ENCODE results near the gene C1orf232. TPM values are rescaled to one million over a fixed set of nuclear protein-coding genes. Genes with fewer than 3 reads are reported as not detected.

The C1orf232 gene
- total and polyA plus RNA-seq, 2 of the 13 experiments (the other 11 are each of a cell fraction or from before 2014, with no cell fraction given) = not detected

GRCh38 chr1:26169669-26170471 lies 1.1 kb upstream of the C1orf232 start, which contains the start of gene ZNF593 (continued):
- peak; percentile 98 for TF ChIP-seq DNMT1 (CRISPR knock-in tag; IDR thresholded peaks at IDR 0.05)
- no peak for TF ChIP-seq RFX1 (IDR thresholded peaks at IDR 0.05)
- 0 out of 2 replicates have a peak, but pooled peaks have one; percentile 69 for TF ChIP-seq ZNF513 (CRISPR knock-in tag; conservative IDR thresholded peaks at IDR 0.05)
- TF ChIP-seq ZBTB21 (CRISPR knock-in tag; IDR thresholded peaks at IDR 0.05) = peak; percentile 99
- TF ChIP-seq ZBTB14 (CRISPR knock-in tag; IDR thresholded peaks at IDR 0.05) = peak; percentile 68
- TF ChIP-seq HOXA5 (CRISPR knock-in tag; IDR thresholded peaks at IDR 0.05) = peak; percentile 97
- 0 out of 2 replicates have a peak, but pooled peaks have one; percentile 67 for TF ChIP-seq ZFP37 (CRISPR knock-in tag; IDR thresholded peaks at IDR 0.05; ENCODE audit: borderline replicate concordance)
- TF ChIP-seq CEBPZ (IDR thresholded peaks at IDR 0.05; ENCODE audit: low read length) = no peak
- peak; percentile 70; the same call in 1 of the 2 replicates for TF ChIP-seq MYPOP (CRISPR knock-in tag; IDR thresholded peaks at IDR 0.05)
- peak; percentile 95 for TF ChIP-seq TGIF2 (CRISPR knock-in tag; IDR thresholded peaks at IDR 0.05)
- peak; percentile 99 for TF ChIP-seq NR0B2 (CRISPR knock-in tag; IDR thresholded peaks at IDR 0.05)
- TF ChIP-seq FOXK2 (IDR thresholded peaks at IDR 0.05) = no peak
- TF ChIP-seq MAFK (conservative IDR thresholded peaks at IDR 0.05 in 1 of 2, IDR thresholded peaks at IDR 0.05 in 1 of 2; ENCODE audit: low read length in 2 of 2) = no peak
- TF ChIP-seq ZBTB2 (CRISPR knock-in tag; IDR thresholded peaks at IDR 0.05; ENCODE audit: low read depth) = peak; percentile 53; the same call in 1 of the 2 replicates
- no peak for TF ChIP-seq IKZF1 (IDR thresholded peaks at IDR 0.05)
- peak; percentile 81; the same call in 1 of the 2 replicates for TF ChIP-seq ZNF33B (CRISPR knock-in tag; IDR thresholded peaks at IDR 0.05)
- no peak for TF ChIP-seq SNRNP70 (IDR thresholded peaks at IDR 0.05; ENCODE audit: low read depth, low read length)
- peak; percentile 52 for TF ChIP-seq RARA (CRISPR knock-in tag; IDR thresholded peaks at IDR 0.05)
- TF ChIP-seq TFDP1 (CRISPR knock-in tag; IDR thresholded peaks at IDR 0.05; ENCODE audit: borderline replicate concordance) = peak; percentile 67; the same call in 1 of the 2 replicates

Data from HepG2 (cell line).